Raji (cell line): ENCODE measurements around the gene LEAP2.

Experiments used
- POLR2A ChIP-seq: IDR thresholded peaks from 2 replicates; pipeline ENCODE4 v1.6.1; 2011; ENCODE audit warnings: low read depth, low read length, control low read depth; ENCODE audit not compliant: insufficient read depth

Gene LEAP2

DNA sequence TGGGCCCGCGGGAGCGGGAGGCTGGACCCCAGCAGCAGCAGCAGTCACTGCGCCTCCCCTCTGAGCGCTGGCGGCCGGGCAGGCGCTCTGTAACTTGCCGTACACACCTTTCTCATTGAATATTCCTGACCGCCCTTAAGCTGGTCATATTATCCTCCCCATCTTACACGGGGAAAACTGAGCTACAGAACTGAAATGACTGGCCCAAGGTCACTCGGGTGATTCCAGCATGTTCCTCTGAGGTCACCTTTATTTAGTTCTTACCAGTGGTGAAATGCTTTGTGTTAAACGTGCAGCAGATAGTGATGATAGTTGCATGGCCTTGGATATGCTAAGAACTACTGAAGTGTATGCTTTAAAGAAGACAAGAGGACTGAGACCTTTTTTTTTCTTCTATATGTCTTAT lies 6.4 kb upstream of the LEAP2 start:
- TF ChIP-seq POLR2A = no peak

DNA sequence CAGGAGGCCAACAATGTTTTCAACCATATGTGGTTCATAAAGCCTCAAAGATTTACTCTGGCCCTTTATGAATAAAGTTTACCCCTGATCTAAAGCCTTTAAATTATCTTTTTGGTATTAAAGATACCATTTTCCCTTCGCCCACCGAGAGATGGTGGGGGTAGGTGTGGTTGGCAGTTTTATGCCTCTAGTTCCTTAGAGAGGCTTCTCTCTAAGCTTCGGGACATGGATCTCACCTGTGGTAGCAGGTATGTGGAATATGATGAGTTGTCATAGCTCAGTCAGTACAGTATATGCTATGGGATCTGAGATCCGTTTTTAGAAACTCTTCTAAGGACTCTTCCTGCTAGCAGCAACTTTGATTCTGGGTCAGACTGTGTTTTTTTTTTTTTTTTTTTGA lies 4.7 kb upstream of the LEAP2 start:
- no peak for TF ChIP-seq POLR2A

DNA sequence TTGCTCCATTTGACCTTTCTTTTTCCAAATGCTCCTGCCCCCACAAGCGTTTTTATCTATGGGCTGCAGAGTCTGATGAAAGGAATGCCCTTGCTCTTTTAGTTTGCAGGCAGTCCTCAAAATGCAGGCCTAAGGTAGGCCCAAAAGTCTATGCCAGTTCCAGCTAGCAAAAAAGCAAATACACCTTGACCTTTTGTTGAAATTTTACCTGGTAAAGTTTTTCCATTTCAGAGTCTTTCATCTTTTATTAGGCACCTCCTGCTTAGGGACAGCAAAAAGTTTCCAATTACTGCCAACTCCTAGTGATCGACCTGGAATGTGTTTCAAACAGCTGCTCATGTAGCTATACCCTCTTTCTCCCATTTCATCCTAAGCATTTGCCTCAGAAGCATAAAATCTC lies 2.7 kb upstream of the LEAP2 start:
- no peak for TF ChIP-seq POLR2A

DNA sequence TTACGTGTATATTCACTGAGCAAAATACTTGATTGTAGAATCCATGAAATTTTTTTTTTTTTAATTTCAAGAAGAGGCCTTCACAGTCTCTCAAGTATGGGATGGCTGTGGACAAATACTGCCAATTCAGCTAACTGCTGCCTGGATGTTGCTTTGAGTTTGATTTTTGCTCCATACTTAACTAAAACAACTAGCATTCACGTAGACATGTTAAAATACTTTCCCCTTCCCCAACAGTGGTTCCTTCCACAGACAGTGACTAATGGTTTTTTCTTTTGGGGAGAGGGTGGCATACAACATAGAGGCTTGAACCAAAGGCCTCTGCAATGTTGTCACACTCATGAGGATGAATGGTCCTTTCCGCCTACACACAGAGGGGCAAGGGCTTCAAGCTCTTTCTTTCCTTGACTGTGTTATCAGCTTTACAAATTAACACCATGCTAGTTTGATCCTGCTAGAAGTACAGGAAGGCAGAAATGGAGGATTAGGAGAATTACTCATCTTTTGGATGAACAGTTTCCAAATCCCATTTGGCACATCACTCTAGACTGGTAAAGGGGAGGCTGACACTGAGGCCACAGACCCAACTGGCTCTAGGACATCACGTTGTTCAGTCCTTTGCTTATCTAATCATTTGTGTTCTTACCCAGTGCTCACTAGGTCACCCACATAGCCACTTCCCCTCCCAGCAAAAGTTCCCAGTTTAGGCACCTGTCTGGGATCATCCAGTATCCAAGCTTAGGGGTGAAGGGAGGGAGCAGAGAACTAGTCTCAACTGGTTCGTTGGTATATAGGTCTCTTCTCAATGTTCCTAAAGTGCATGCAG lies 1.8 kb upstream of the LEAP2 start:
- TF ChIP-seq POLR2A = no peak

DNA sequence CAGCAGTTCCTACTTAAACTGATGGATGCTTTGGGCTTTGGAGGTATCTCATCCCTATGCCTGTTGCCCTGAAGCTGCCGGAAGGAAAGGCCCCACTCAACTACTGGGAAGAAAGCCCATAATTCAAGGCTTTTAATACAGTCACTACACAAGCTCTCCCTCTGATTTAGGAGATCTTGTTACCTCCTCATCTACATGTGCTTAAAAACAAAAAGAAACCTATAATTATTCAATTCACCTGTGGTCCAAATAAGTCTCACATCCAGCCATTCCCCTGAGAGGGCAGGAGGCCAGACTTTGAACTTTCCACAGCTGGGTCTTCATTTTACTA lies 715 bp upstream of the LEAP2 start:
- no peak for TF ChIP-seq POLR2A

DNA sequence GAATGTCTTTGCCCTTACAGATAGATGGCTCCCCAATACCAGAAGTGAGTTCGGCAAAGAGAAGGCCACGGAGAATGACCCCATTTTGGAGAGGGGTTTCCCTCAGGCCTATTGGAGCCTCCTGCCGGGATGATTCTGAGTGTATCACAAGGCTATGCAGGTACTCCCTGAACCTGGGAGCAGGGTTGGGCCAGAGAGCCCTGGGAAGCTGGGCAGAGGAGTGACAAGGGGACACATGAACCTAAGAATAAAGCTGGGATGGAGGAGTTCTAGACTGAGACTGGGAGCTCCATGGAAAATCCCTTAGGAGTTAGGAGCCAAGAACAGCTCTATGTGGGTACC lies 433 bp downstream of the LEAP2 start:
- TF ChIP-seq POLR2A = no peak

DNA sequence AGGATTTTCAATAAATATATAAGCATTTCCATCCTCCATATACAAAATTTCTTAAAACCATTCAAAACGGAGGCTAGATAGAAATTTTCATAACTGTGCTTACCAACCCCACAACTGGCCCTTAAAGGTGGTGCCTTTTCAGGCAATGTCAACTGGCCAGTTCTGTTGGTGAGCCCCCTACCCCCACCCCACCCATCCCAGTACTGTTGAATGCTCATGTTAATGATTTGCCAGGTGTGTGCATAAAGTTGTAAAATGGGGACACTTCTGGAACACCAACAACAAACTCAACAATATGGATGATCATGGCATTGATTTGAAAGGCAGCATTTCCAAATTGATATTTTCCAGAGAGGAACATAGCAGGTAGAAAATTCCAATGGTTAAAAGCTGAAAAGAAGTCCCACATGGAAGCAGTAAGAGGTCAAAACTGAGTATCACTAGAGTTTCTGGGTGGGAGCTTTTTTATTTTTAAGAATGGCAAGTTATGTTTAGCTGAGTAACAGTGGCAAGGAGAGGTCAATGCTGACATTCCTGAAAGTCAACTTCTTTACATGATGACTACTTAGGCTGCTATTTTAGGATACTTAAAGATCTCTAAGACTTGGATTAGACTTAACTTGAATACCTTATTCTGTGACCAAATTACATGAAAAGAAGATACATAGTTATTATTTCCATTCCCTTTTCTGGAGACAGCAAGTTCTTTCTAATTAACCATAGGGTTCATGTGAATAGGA lies 2.7 kb downstream of the LEAP2 start:
- no peak for TF ChIP-seq POLR2A

DNA sequence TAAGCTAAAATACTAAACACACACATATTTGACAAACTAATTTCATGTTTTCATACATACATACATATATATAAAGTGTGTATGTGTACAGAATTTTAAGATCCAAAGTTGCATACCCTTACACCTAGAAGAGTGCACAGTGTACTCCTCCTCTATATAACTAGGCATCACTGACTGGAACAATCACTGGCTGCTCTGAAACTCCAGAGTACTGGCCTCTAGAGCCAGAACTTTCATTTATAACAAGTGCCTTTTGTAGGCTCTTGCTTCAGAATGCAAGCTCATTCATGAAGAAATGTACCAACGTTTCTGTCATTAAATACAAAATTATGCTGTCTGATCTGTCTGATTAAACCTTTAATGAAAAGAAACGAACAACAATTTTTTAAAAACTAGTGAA lies 4.0 kb downstream of the LEAP2 start:
- no peak for TF ChIP-seq POLR2A

DNA sequence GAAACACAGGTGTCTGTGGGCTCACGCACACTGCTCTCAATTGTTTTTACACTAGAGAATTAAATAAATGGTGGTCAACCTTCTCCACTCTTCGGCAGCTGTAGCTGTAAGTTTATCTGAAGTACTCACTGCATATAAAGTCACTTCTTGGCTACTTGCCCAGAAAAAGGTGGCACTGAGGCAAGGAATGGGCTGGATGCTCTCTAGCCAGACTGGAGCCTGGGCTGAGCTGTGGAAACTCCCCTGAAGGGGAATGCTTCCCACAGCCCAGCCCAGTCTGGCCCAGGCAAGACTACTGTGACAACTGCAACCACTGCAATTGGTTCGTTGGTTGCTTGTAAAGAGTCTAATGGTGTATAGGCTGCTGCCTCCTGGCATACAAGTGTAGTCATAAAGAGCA lies 4.5 kb downstream of the LEAP2 start:
- TF ChIP-seq POLR2A = no peak

DNA sequence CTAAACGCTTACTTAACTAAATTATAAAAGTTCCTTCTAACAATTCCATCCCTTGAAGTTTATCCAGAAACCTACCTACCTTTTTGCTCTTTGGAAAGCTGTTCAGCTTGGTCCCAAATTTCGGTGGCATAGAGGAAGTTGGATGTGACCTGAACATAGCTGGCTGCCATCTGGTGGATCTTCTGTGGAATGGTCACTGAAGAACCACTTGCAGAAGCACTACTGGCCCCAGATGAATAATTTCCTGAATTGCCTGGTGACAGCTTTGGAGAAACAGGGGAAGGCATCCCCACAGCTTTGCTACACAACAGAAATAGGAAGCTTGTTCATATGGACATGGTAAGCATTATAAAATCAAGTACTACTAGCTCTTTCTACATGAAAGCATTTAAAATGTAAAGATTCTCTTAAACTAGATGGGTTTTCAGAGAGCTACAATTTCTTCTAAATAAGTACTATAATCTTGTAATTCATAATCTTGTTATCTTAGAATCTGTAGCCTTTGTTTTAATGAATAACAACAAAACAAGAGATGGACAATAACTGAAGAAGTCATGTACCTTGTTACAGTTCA lies 9.9 kb downstream of the LEAP2 start:
- no peak for TF ChIP-seq POLR2A

DNA sequence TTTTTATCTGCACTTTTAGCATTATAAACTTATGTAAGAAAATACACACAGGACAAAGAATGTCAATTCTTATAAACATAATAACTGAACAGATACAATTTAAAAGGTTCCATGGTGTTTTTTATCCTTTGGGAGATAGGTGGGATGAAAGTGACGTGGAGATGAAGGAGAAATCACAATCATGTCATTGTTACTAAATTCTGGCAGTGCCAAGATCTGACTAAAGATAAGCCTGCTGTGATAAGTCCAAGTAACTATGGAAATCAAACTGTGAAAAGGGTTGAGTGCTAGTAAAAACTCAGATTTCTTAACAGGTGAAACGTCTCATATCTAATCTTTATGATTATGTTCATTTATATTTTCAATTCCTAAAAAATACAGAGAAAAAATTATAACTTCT lies 11.1 kb downstream of the LEAP2 start:
- TF ChIP-seq POLR2A = no peak

DNA sequence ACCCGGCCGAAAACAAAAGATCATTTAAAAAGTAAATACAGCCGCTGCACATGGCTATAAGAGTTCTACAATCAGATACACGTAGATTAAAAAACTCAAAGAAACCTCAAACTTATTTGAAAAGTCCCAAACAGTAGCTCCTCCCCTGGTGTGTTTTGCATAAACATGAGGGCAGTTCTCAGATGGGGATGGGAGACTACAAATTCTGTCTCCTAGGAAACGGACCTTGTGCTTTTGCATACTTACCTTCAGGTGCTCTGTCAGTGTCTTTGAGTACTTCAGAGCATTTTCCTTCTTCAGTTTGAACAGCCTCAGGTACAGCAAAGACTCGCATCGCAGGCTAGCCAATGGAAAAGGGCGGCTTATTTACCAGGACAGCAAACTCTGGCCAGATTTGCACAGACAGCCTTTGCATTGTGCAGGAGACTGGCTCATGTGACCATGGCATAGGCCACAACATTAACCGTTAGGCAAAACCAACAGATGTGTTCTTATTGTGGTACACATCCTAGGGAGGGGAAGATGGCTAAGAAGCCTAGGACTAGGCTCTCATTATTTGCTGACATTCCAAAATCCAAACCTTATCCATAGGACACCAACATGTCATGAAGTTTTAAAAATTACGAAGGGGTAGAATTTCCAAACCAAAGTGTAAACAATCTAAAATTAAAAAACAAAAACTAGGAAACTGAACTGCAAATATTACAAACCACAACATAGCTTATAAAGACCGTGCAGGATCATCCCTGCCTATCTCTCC lies 12.8 kb downstream of the LEAP2 start:
- TF ChIP-seq POLR2A = no peak

DNA sequence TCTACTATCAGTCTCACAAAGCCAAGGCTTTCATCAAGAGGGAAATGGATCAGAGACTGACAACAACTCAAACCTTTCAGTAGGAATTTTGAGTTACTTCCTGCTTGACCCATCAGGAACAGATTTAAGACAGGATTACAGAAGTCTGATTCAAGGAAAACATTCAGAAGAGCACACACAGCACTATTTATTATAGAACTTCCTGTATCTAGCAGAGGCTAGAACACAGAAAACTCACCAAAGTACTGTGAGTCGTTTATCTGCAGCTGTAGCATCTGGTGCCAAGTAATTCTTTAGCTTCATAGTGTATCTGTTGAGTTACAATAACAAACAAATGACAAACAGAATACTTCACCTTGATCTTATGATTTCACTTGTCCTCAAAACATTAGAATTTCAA lies 13.8 kb downstream of the LEAP2 start:
- TF ChIP-seq POLR2A = no peak

DNA sequence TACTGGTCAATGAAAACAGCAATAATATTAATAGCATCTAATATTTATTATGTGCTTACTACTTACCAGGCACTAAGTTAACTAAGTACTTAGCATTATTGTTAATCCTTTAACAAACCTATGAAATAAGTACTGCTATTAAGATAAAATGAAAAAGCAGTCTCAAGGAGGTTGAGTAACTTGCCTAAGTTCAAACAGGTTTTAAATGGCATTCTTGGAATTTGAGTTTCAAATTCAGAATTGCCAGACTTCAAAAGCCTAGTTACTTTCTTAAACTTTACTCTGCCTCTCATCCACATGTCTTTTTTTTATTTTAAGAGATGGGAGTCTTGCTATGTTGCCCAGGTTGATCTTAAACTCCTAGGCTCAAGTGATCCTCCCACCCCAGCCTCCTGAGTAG lies 16.0 kb downstream of the LEAP2 start:
- TF ChIP-seq POLR2A = no peak

DNA sequence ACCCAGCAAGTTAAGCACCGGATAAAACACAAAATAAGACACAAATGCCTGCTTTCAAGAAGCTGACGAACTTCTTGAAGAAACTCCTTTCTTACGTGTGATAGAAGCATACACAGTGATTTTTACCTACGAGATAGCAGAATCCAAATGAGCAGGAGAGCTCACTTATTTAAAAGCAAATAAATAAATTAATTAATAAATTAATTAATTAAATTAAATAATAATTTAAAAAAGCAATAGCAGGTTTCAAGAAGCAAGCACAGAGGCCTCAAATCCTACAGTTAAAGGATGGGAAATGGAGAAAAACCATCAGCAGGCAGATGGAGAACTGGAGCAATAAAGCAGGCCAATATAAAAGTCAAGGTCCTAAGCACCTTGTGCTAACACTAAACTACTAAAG lies 17.3 kb downstream of the LEAP2 start:
- no peak for TF ChIP-seq POLR2A
